ENCODE results near the gene PHF21B. TPM values are rescaled to one million over a fixed set of nuclear protein-coding genes. Genes with fewer than 3 reads are reported as not detected.

PHF21B gene
- total and polyA plus RNA-seq, 2 experiments from 2014 or later: 20.6 to 149 TPM

GRCh38 chr22:45059296-45059695, 49.5 kb upstream of the PHF21B start (continued):
- TF ChIP-seq ZNF462 (CRISPR knock-in tag; IDR thresholded peaks at IDR 0.05): no peak

- Histone ChIP-seq H3K27me3 (ENCODE audit: insufficient read depth) (no peaks in the 10 kb centered on the region), H3K36me3 (ENCODE audit: insufficient read depth) (no peaks in the 10 kb centered on the region), H2AFZ (no peak overlapping the region), H3K79me2 (replicated peaks; ENCODE audit: insufficient read depth) (no peaks in the 10 kb centered on the region), H3F3A (replicated peaks; ENCODE audit: low read depth) (no peaks in the 10 kb centered on the region), H3K27ac (ENCODE audit: low read depth) (no peak overlapping the region), H3K9me2 (ENCODE audit: insufficient read depth) (peaks cover 9% of the 10 kb centered on the region; the same call in 1 of the 2 replicates), H3K4me2 (no peak overlapping the region), H3K4me1 (ENCODE audit: insufficient read depth) (peaks cover 7% of the 10 kb centered on the region), H4K20me1 (replicated peaks; ENCODE audit: insufficient read depth) (no peaks in the 10 kb centered on the region), H3K4me3 (no peak overlapping the region)
- Mint-ChIP-seq H3K27me3 (ENCODE audit: insufficient read depth, low read depth, poor library complexity) (peaks cover 8% of the 10 kb centered on the region), H3K27ac (no peak overlapping the region), H3K36me3 (ENCODE audit: low read depth) (no peaks in the 10 kb centered on the region; the same call in 2 of the 3 replicates), H3K4me3 (no peak overlapping the region; the same call in 2 of the 3 replicates), H3K9me3 (no peaks in the 10 kb centered on the region; the same call in 2 of the 3 replicates), H3K4me1 (peaks cover 14% of the 10 kb centered on the region)
- no peak for ATAC-seq
- DNase-seq (ENCODE audit: low spot score): no peak
- TF ChIP-seq POLR2AphosphoS5 (IDR thresholded peaks at IDR 0.05; ENCODE audit: low read depth): no peak
- TF ChIP-seq EZH2 (IDR thresholded peaks at IDR 0.05; ENCODE audit: low read depth, unreplicated experiment): no peak
- no peak for TF ChIP-seq ZNF114 (CRISPR knock-in tag; IDR thresholded peaks at IDR 0.05)
- TF ChIP-seq REST (IDR thresholded peaks at IDR 0.05; ENCODE audit: unreplicated experiment): no peak
- no peak for TF ChIP-seq ETS1 (IDR thresholded peaks at IDR 0.05)
- TF ChIP-seq NANOG (IDR thresholded peaks at IDR 0.05; ENCODE audit: borderline replicate concordance): no peak
- TF ChIP-seq EZH2phosphoT487 (IDR thresholded peaks at IDR 0.05; ENCODE audit: unreplicated experiment): no peak
Observed at GRCh38 chr22:45058622-45058912, 48.8 kb upstream of the PHF21B start.
